GM19438 (cell line): ENCODE data around the gene UST.
"Not testable (repeated sequence)": the region's sequence is repeated elsewhere in the genome, so short reads cannot be mapped to it uniquely, and the experiment has no call there.

Experiments
- ATAC-seq: cut with Tn5 transposase; IDR thresholded peaks from one replicate; pipeline ENCODE4 v1.9.1; 2021; ENCODE audit warnings: low read depth; ENCODE audit not compliant: unreplicated experiment

The UST gene

GRCh38 chr6:148727104-148727503 is 19.7 kb upstream of the UST start:
- no peak for ATAC-seq

GRCh38 chr6:148735989-148736388 is 10.8 kb upstream of the UST start:
- ATAC-seq = no peak

- no peak for ATAC-seq
Measured at GRCh38 chr6:148736774-148737412, 9.9 kb upstream of the UST start.

GRCh38 chr6:148737806-148738205 is 9.0 kb upstream of the UST start:
- no peak for ATAC-seq

- no peak for ATAC-seq
Measured at GRCh38 chr6:148738946-148739821, 7.6 kb upstream of the UST start.

GRCh38 chr6:148739822-148740128 is 7.1 kb upstream of the UST start:
- ATAC-seq = no peak

GRCh38 chr6:148743476-148743875 is 3.4 kb upstream of the UST start:
- ATAC-seq = no peak

GRCh38 chr6:148745926-148746325 is 904 bp upstream of the UST start:
- ATAC-seq = no peak

- no peak for ATAC-seq
Measured at GRCh38 chr6:148747145-148747470, 278 bp downstream of the UST start.

GRCh38 chr6:148747471-148748165 is 788 bp downstream of the UST start:
- ATAC-seq = peak; percentile 30

- no peak for ATAC-seq
Measured at GRCh38 chr6:148749674-148750073, 2.8 kb downstream of the UST start.

- no peak for ATAC-seq
Measured at GRCh38 chr6:148750838-148751792, 4.3 kb downstream of the UST start.

GRCh38 chr6:148751793-148752170 is 5.0 kb downstream of the UST start:
- ATAC-seq = no peak

- not testable (repeated sequence) for ATAC-seq
Measured at GRCh38 chr6:148755379-148755778, 8.5 kb downstream of the UST start.

GRCh38 chr6:148757944-148758480 is 11.2 kb downstream of the UST start:
- ATAC-seq = no peak

- peak; percentile 67 for ATAC-seq
Measured at GRCh38 chr6:148758492-148758891, 11.7 kb downstream of the UST start.

GRCh38 chr6:148760258-148760534 is 13.4 kb downstream of the UST start:
- no peak for ATAC-seq

- ATAC-seq = peak; percentile 44
Measured at GRCh38 chr6:148760568-148761526, 14.0 kb downstream of the UST start.

- ATAC-seq = no peak
Measured at GRCh38 chr6:148761527-148762011, 14.7 kb downstream of the UST start.
